HepG2 (cell line): ENCODE results near the gene LILRB5. TPM values are rescaled to one million over a fixed set of nuclear protein-coding genes. Genes with fewer than 3 reads are reported as not detected.

Source experiments
- ARHGAP35 ChIP-seq: sonication (generic); formaldehyde crosslinking; IDR thresholded peaks from 2 replicates; pipeline ENCODE4 v1.9.0; 2022; ENCODE audit warnings: mild to moderate bottlenecking, inconsistent platforms, moderate library complexity, missing genetic modification reagents, borderline replicate concordance
- CHCHD3 ChIP-seq: sonication (generic); formaldehyde crosslinking; IDR thresholded peaks from 2 replicates; pipeline ENCODE4 v1.8.0; 2022; ENCODE audit warnings: mild to moderate bottlenecking, missing genetic modification reagents, moderate library complexity
- ISL2 ChIP-seq: sonication (generic); formaldehyde crosslinking; IDR thresholded peaks from 2 replicates; pipeline ENCODE4 v1.5.0; 2020; ENCODE audit warnings: missing genetic modification reagents
- MTF1 ChIP-seq: sonication (generic); formaldehyde crosslinking; IDR thresholded peaks from 2 replicates; pipeline ENCODE4 v1.5.0; 2020; ENCODE audit warnings: missing genetic modification reagents
- NR2F6 ChIP-seq, 2 experiments: IDR thresholded peaks; 2 replicates each; pipeline ENCODE4 v1.6.1; 2016; ENCODE audit warnings: antibody characterized with exemption in 1 of 2, mild to moderate bottlenecking in 1 of 2
- PAF1 ChIP-seq: IDR thresholded peaks from 2 replicates; pipeline ENCODE4 v1.6.1; 2016; ENCODE audit warnings: missing genetic modification reagents, missing compliant biosample characterization
- PAX8 ChIP-seq: sonication (generic); formaldehyde crosslinking; IDR thresholded peaks from 2 replicates; pipeline ENCODE4 v1.8.0; 2022; ENCODE audit warnings: mild to moderate bottlenecking, missing genetic modification reagents, borderline replicate concordance
- PRDM15 ChIP-seq: sonication (generic); formaldehyde crosslinking; IDR thresholded peaks from 2 replicates; pipeline ENCODE4 v1.4.0; 2020; ENCODE audit warnings: missing genetic modification reagents
- REXO4 ChIP-seq: sonication (generic); formaldehyde crosslinking; IDR thresholded peaks from 2 replicates; pipeline ENCODE4 v1.8.0; 2022; ENCODE audit warnings: missing genetic modification reagents, mild to moderate bottlenecking, borderline replicate concordance
- ZNF331 ChIP-seq: sonication (generic); formaldehyde crosslinking; IDR thresholded peaks from 2 replicates; pipeline ENCODE4 v1.4.0; 2020; ENCODE audit warnings: missing genetic modification reagents
- ZNF362 ChIP-seq: sonication (generic); formaldehyde crosslinking; IDR thresholded peaks from 2 replicates; pipeline ENCODE4 v1.4.0; 2020; ENCODE audit warnings: missing genetic modification reagents, mild to moderate bottlenecking, borderline replicate concordance
- ZNF614 ChIP-seq: IDR thresholded peaks from 2 replicates; pipeline ENCODE4 v1.6.1; 2018; ENCODE audit warnings: missing biosample characterization, missing genetic modification reagents, inconsistent platforms, borderline replicate concordance
- polyA plus RNA-seq, 8 experiments: library from polyadenylated mRNA; depleted of rRNA in 3 of 8; stranded (reverse) in 7 of 8; unstranded in 1 of 8; fragments of >200 nt; fragmentation: Illumina TruSeq in 4 of 8; extraction: Trizol in 4 of 8; gene quantifications; 2 replicates each; pipeline versions ENCODE4 v1.2.1 to v1.2.3, GENCODE V29; 2011 to 2016; ENCODE audit warnings: low read depth in 4 of 8, missing spikeins in 1 of 8, mixed read lengths in 1 of 8; ENCODE audit not compliant: insufficient read depth in 1 of 8
- total RNA-seq, 5 experiments: library from RNA; depleted of rRNA; stranded (reverse); fragments of >200 nt; fragmentation: Illumina TruSeq; extraction: Trizol; gene quantifications; 2 replicates each; pipeline ENCODE4 v1.2.3, GENCODE V29; 2016; ENCODE audit warnings: low read depth in 1 of 5
- TF ChIP-seq, protein P1 (sequence below): sonication (generic); formaldehyde crosslinking; IDR thresholded peaks from 2 replicates; pipeline ENCODE4 v1.5.0; 2020; ENCODE audit warnings: missing genetic modification reagents
- TF ChIP-seq, protein P2 (sequence below): sonication (generic); formaldehyde crosslinking; IDR thresholded peaks from one replicate; pipeline ENCODE4 v1.5.1; 2020; ENCODE audit warnings: mild to moderate bottlenecking, missing genetic modification reagents; ENCODE audit errors: not compliant biosample characterization

Gene LILRB5
- total and polyA plus RNA-seq, 2 of the 13 experiments (the other 11 are each of a cell fraction or from before 2014, with no cell fraction given) = not detected

- TF ChIP-seq, protein P1, sequence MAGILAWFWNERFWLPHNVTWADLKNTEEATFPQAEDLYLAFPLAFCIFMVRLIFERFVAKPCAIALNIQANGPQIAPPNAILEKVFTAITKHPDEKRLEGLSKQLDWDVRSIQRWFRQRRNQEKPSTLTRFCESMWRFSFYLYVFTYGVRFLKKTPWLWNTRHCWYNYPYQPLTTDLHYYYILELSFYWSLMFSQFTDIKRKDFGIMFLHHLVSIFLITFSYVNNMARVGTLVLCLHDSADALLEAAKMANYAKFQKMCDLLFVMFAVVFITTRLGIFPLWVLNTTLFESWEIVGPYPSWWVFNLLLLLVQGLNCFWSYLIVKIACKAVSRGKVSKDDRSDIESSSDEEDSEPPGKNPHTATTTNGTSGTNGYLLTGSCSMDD (CRISPR knock-in tag) = no peak
- TF ChIP-seq ARHGAP35 (CRISPR knock-in tag) = no peak; the same call in 1 of the 2 replicates
- no peak for TF ChIP-seq CHCHD3
- no peak for TF ChIP-seq PAF1 (CRISPR knock-in tag)
- TF ChIP-seq ZNF331 (CRISPR knock-in tag) = peak; percentile 77; the same call in 1 of the 2 replicates
- no peak for TF ChIP-seq NR2F6 (IDR thresholded peaks at IDR 0.05)
- 0 out of 2 replicates have a peak, but pooled peaks have one; percentile 17 for TF ChIP-seq NR2F6 (CRISPR knock-in tag; IDR thresholded peaks at IDR 0.05)
- no peak for TF ChIP-seq PRDM15 (CRISPR knock-in tag)
- no peak for TF ChIP-seq ISL2 (CRISPR knock-in tag)
- TF ChIP-seq, protein P2, sequence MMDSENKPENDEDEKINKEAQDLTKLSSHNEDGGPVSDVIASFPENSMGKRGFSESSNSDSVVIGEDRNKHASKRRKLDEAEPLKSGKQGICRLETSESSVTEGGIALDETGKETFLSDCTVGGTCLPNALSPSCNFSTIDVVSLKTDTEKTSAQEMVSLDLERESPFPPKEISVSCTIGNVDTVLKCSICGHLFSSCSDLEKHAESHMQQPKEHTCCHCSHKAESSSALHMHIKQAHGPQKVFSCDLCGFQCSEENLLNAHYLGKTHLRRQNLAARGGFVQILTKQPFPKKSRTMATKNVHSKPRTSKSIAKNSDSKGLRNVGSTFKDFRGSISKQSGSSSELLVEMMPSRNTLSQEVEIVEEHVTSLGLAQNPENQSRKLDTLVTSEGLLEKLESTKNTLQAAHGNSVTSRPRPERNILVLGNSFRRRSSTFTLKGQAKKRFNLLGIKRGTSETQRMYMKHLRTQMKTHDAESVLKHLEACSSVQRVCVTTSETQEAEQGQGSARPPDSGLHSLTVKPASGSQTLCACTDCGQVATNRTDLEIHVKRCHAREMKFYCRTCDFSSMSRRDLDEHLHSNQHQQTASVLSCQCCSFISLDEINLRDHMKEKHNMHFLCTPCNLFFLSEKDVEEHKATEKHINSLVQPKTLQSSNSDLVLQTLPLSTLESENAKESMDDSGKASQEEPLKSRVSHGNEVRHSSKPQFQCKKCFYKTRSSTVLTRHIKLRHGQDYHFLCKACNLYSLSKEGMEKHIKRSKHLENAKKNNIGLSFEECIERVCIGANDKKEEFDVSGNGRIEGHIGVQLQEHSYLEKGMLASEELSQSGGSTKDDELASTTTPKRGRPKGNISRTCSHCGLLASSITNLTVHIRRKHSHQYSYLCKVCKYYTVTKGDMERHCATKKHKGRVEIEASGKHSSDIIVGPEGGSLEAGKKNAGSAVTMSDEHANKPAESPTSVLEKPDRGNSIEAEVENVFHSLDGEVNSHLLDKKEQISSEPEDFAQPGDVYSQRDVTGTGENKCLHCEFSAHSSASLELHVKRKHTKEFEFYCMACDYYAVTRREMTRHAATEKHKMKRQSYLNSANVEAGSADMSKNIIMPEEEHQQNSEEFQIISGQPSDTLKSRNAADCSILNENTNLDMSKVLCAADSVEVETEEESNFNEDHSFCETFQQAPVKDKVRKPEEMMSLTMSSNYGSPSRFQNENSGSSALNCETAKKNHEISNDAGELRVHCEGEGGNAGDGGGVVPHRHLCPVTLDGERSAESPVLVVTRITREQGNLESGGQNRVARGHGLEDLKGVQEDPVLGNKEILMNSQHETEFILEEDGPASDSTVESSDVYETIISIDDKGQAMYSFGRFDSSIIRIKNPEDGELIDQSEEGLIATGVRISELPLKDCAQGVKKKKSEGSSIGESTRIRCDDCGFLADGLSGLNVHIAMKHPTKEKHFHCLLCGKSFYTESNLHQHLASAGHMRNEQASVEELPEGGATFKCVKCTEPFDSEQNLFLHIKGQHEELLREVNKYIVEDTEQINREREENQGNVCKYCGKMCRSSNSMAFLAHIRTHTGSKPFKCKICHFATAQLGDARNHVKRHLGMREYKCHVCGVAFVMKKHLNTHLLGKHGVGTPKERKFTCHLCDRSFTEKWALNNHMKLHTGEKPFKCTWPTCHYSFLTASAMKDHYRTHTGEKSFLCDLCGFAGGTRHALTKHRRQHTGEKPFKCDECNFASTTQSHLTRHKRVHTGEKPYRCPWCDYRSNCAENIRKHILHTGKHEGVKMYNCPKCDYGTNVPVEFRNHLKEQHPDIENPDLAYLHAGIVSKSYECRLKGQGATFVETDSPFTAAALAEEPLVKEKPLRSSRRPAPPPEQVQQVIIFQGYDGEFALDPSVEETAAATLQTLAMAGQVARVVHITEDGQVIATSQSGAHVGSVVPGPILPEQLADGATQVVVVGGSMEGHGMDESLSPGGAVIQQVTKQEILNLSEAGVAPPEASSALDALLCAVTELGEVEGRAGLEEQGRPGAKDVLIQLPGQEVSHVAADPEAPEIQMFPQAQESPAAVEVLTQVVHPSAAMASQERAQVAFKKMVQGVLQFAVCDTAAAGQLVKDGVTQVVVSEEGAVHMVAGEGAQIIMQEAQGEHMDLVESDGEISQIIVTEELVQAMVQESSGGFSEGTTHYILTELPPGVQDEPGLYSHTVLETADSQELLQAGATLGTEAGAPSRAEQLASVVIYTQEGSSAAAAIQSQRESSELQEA (CRISPR knock-in tag) = no peak
- TF ChIP-seq MTF1 (CRISPR knock-in tag) = no peak
- TF ChIP-seq REXO4 (CRISPR knock-in tag) = no peak
- TF ChIP-seq ZNF362 = no peak
- peak; percentile 71; the same call in 1 of the 2 replicates for TF ChIP-seq ZNF614 (CRISPR knock-in tag)
- no peak for TF ChIP-seq PAX8 (CRISPR knock-in tag)
Observed at GRCh38 chr19:54231077-54231931, 25.8 kb downstream of the LILRB5 start (continued).
